ENCODE results near the gene ASB18. TPM values are rescaled to one million over a fixed set of nuclear protein-coding genes. Genes with fewer than 3 reads are reported as not detected.

The ASB18 gene
- total and polyA plus RNA-seq, 10 donors = not detected

GRCh38 chr2:236298924-236299475 lies 34.8 kb upstream of the ASB18 start:
- H3K27ac ChIP-seq = no peak overlapping the region
- no peak for DNase-seq
- H3K36me3 ChIP-seq = no peaks in the 10 kb centered on the region
- no peak overlapping the region for H3K4me3 ChIP-seq
- H3K27me3 ChIP-seq (replicated peaks in 1 of 7) = peaks cover 0 to 4% (median 0%) of the 10 kb centered on the region in 7 donors
- intact Hi-C loops (cut with DNase I; ENCODE audit: low total_unique reads) = no loop called here
- 79 to 94% (median 81%) methylated on average over 9 to 11 of the region's 11 CpGs for WGBS, 5 donors
- no peak for TF ChIP-seq POLR2A (IDR thresholded peaks at IDR 0.05)
- TF ChIP-seq POLR2AphosphoS5 (IDR thresholded peaks at IDR 0.05) = no peak
- TF ChIP-seq, protein P1, sequence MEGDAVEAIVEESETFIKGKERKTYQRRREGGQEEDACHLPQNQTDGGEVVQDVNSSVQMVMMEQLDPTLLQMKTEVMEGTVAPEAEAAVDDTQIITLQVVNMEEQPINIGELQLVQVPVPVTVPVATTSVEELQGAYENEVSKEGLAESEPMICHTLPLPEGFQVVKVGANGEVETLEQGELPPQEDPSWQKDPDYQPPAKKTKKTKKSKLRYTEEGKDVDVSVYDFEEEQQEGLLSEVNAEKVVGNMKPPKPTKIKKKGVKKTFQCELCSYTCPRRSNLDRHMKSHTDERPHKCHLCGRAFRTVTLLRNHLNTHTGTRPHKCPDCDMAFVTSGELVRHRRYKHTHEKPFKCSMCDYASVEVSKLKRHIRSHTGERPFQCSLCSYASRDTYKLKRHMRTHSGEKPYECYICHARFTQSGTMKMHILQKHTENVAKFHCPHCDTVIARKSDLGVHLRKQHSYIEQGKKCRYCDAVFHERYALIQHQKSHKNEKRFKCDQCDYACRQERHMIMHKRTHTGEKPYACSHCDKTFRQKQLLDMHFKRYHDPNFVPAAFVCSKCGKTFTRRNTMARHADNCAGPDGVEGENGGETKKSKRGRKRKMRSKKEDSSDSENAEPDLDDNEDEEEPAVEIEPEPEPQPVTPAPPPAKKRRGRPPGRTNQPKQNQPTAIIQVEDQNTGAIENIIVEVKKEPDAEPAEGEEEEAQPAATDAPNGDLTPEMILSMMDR (IDR thresholded peaks at IDR 0.05 in 8 of 11, conservative IDR thresholded peaks at IDR 0.05 in 3 of 11) = no peak
- H3K4me1 ChIP-seq = no peaks in the 10 kb centered on the region
- no peaks in the 10 kb centered on the region for H3K9me3 ChIP-seq

- H3K4me3 ChIP-seq = no peak overlapping the region
- no peaks in the 10 kb centered on the region for H3K4me1 ChIP-seq
- H3K36me3 ChIP-seq = no peaks in the 10 kb centered on the region
- no peak overlapping the region for H3K27ac ChIP-seq
- intact Hi-C loops (cut with DNase I; ENCODE audit: low total_unique reads) = no loop called here
- TF ChIP-seq, protein P1 (IDR thresholded peaks at IDR 0.05 in 8 of 11, conservative IDR thresholded peaks at IDR 0.05 in 3 of 11) = no peak
- TF ChIP-seq POLR2AphosphoS5 (IDR thresholded peaks at IDR 0.05) = no peak
- no peak for TF ChIP-seq POLR2A (IDR thresholded peaks at IDR 0.05)
- no peak for DNase-seq
- H3K9me3 ChIP-seq = no peaks in the 10 kb centered on the region
- peaks cover 0 to 18% (median 0%) of the 10 kb centered on the region in 7 donors for H3K27me3 ChIP-seq (replicated peaks in 1 of 7)
- WGBS, 5 donors = 74 to 90% (median 85%) methylated on average over 8 of the region's 8 CpGs
Measured at GRCh38 chr2:236295481-236295880, 31.3 kb upstream of the ASB18 start.

DNA sequence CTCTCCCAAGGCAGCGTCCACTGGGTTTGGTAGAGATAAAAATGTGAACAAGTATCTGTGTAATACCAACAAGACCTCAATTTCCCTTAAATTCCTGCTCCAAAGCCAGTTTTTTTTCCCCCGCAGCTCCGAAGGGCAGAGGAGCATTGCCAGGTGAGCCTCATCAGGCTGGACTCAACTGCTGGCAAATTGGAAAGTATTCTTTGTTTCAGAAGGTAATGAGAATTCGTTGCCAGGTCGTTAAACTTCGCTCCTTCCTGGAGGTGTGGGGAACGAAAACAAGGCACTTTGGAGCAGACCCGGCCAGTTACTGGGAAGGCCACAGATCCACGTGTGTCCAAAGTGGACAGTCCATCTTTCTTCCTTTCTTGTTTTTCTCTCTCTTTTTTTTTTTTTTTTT lies 30.4 kb upstream of the ASB18 start:
- intact Hi-C loops (cut with DNase I; ENCODE audit: low total_unique reads) = no loop called here
- TF ChIP-seq POLR2AphosphoS5 (IDR thresholded peaks at IDR 0.05) (no peak), POLR2A (IDR thresholded peaks at IDR 0.05) (no peak)
- TF ChIP-seq, protein P1 (IDR thresholded peaks at IDR 0.05 in 8 of 11, conservative IDR thresholded peaks at IDR 0.05 in 3 of 11) = no peak
- Histone ChIP-seq H3K36me3 (no peaks in the 10 kb centered on the region), H3K27me3 (replicated peaks in 1 of 7) (peaks cover 0 to 26% (median 0%) of the 10 kb centered on the region in 7 donors), H3K27ac (no peak overlapping the region), H3K9me3 (no peaks in the 10 kb centered on the region), H3K4me3 (no peak overlapping the region), H3K4me1 (no peaks in the 10 kb centered on the region)
- DNase-seq = no peak
- WGBS, 5 donors = 68 to 84% (median 82%) methylated on average over 9 of the region's 9 CpGs

- Histone ChIP-seq H3K36me3 (no peaks in the 10 kb centered on the region), H3K4me3 (no peak overlapping the region), H3K27ac (no peak overlapping the region), H3K27me3 (replicated peaks in 1 of 7) (peaks cover 0 to 36% (median 0%) of the 10 kb centered on the region in 7 donors), H3K9me3 (no peaks in the 10 kb centered on the region), H3K4me1 (no peaks in the 10 kb centered on the region)
- TF ChIP-seq POLR2A (IDR thresholded peaks at IDR 0.05) = no peak
- no peak for TF ChIP-seq POLR2AphosphoS5 (IDR thresholded peaks at IDR 0.05)
- TF ChIP-seq, protein P1 (IDR thresholded peaks at IDR 0.05 in 8 of 11, conservative IDR thresholded peaks at IDR 0.05 in 3 of 11) = no peak
- no peak for DNase-seq
- 73 to 83% (median 76%) methylated on average over 4 to 6 of the region's 6 CpGs for WGBS, 5 donors
- intact Hi-C loops (cut with DNase I; ENCODE audit: low total_unique reads) = no loop called here
Measured at GRCh38 chr2:236293241-236293810, 29.1 kb upstream of the ASB18 start.
